Body of pancreas (tissue), 4 donors: ENCODE data around the gene CDK5RAP1. TPM values are rescaled to one million over a fixed set of nuclear protein-coding genes. Genes with fewer than 3 reads are reported as not detected.

Source experiments
- ATAC-seq: fragments of 150-250 bp; one replicate; pipeline ENCODE4 v1.9.1; 2016
- DNase-seq, 4 donors: peaks; one replicate each; pipeline ENCODE4 v3.0.0-alpha.2; 2019
- H3K27ac ChIP-seq, 4 donors: fragments of 200-600 bp; sonication (generic); 1 replicate in 3 of 4; 2 replicates in 1 of 4; pipeline versions ENCODE4 v1.5.1 to v1.6.1; 2016 to 2019; ENCODE audit warnings: mild to moderate bottlenecking in 1 of 4, mixed read lengths in 1 of 4, moderate library complexity in 1 of 4
- H3K27me3 ChIP-seq, 2 donors: fragments of 200-600 bp; sonication (generic); one replicate each; pipeline ENCODE4 v1.6.0; 2016; ENCODE audit warnings: mild to moderate bottlenecking in 1 of 2
- H3K36me3 ChIP-seq, 2 donors: fragments of 200-600 bp; sonication (generic); replicated peaks in 1 of 2; 2 replicates each; pipeline ENCODE4 v1.5.1; 2016; ENCODE audit warnings: low read depth in 2 of 2; ENCODE audit not compliant: insufficient read depth in 1 of 2
- H3K4me1 ChIP-seq: fragments of 200-600 bp; sonication (generic); one replicate; pipeline ENCODE4 v1.6.0; 2016
- H3K4me3 ChIP-seq, 2 donors: fragments of 200-600 bp; sonication (generic); 1 replicate in 1 of 2; 2 replicates in 1 of 2; pipeline ENCODE4 v1.5.1; 2016 to 2019
- H3K9me3 ChIP-seq, 3 donors: fragments of 200-600 bp; sonication (generic); 1 replicate in 2 of 3; 2 replicates in 1 of 3; pipeline ENCODE4 v1.5.1; 2016
- POLR2A ChIP-seq, 3 donors: fragments of 450-650 bp; IDR thresholded peaks; one replicate each; pipeline ENCODE4 v1.6.1; 2016; ENCODE audit warnings: antibody characterized with exemption in 3 of 3, mild to moderate bottlenecking in 2 of 3
- WGBS, 2 donors: methylation state at CpG; one replicate each; pipeline ENCODE4 v1.1.5; 2017; 5-methylcytosine and 5-hydroxymethylcytosine counted together
- intact Hi-C: fragments of 100-400 bp; cut with DNase I; formaldehyde crosslinking; loops from one replicate; pipeline ENCODE4 v1.15.1; 2023
- total RNA-seq, 2 donors: library from RNA; depleted of rRNA; stranded (reverse); fragments of >200 nt; gene quantifications; one replicate each; pipeline ENCODE4 v1.1.0, GENCODE V29; 2016
- TF ChIP-seq, protein P1 (sequence below), 7 experiments: fragments of 450-650 bp in 4 of 7; fragments of 200-600 bp in 3 of 7; sonication (generic) in 3 of 7; IDR thresholded peaks; one replicate each; pipeline ENCODE4 v1.5.1; 2016 to 2019; ENCODE audit warnings: antibody characterized with exemption in 7 of 7

The CDK5RAP1 gene
- total RNA-seq, 2 donors from 2014 or later = 8.8 to 27.0 TPM

DNA sequence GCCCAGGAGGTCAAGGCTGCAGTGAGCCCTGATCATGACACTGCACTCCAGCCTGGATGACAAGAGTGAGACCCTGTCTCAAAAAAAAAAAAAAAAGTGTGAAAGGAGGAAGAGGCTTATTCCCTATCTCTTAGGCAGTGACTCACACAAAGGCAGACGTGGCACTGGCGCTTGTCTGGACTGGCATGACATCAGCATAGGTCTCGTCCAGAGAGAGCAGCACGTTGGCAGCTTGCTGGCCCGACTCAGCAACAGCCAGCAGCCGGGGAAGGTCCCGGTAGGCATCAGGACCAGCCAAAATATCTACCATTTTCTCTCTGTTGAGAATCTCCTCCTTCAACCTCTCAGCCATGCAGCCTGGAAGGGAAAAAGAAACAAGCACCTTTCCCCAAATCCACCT, 14.1 kb downstream of the CDK5RAP1 start:
- TF ChIP-seq, protein P1, sequence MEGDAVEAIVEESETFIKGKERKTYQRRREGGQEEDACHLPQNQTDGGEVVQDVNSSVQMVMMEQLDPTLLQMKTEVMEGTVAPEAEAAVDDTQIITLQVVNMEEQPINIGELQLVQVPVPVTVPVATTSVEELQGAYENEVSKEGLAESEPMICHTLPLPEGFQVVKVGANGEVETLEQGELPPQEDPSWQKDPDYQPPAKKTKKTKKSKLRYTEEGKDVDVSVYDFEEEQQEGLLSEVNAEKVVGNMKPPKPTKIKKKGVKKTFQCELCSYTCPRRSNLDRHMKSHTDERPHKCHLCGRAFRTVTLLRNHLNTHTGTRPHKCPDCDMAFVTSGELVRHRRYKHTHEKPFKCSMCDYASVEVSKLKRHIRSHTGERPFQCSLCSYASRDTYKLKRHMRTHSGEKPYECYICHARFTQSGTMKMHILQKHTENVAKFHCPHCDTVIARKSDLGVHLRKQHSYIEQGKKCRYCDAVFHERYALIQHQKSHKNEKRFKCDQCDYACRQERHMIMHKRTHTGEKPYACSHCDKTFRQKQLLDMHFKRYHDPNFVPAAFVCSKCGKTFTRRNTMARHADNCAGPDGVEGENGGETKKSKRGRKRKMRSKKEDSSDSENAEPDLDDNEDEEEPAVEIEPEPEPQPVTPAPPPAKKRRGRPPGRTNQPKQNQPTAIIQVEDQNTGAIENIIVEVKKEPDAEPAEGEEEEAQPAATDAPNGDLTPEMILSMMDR (IDR thresholded peaks at IDR 0.05) = no peak
- TF ChIP-seq POLR2A (IDR thresholded peaks at IDR 0.05) = no peak
- no peaks in the 10 kb centered on the region for H3K27me3 ChIP-seq
- peaks cover 0 to 15% of the 10 kb centered on the region in 2 donors for H3K36me3 ChIP-seq
- H3K27ac ChIP-seq = no peak overlapping the region
- no peaks in the 10 kb centered on the region for H3K4me1 ChIP-seq
- ATAC-seq = no peak
- DNase-seq = no peak
- intact Hi-C loops = no loop called here
- WGBS, 2 donors = 74 to 93% methylated on average over 7 of the region's 7 CpGs
- no peak overlapping the region for H3K4me3 ChIP-seq
- no peaks in the 10 kb centered on the region for H3K9me3 ChIP-seq

DNA sequence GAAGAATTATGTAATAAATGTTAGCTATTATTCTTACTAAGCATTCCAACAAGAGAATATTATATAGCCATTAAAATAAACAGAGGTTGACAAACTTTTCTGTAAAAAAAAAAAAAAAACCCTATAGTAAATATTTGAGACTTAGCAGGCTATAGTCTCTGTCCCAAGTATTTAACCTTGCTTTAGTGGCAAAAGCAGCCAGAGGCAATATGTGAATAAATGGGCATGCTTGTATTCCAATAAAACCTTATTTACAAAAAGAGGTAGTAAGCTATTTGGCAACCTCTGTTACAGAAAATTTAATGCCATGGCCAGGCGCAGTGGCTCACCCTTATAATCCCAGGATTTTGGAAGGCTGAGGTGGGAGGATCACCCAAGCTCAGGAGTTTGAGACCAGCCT, 14.6 kb downstream of the CDK5RAP1 start:
- TF ChIP-seq POLR2A (IDR thresholded peaks at IDR 0.05) = no peak
- TF ChIP-seq, protein P1 (IDR thresholded peaks at IDR 0.05) = no peak
- H3K9me3 ChIP-seq = no peaks in the 10 kb centered on the region
- DNase-seq (no peak), ATAC-seq (no peak)
- intact Hi-C loops = no loop called here
- 100% methylated on average over 1 of the region's 1 CpG for WGBS, 2 donors
- H3K36me3 ChIP-seq = peaks cover 0 to 18% of the 10 kb centered on the region in 2 donors
- no peaks in the 10 kb centered on the region for H3K4me1 ChIP-seq
- H3K4me3 ChIP-seq = no peak overlapping the region
- H3K27ac ChIP-seq = no peak overlapping the region
- H3K27me3 ChIP-seq = no peaks in the 10 kb centered on the region

DNA sequence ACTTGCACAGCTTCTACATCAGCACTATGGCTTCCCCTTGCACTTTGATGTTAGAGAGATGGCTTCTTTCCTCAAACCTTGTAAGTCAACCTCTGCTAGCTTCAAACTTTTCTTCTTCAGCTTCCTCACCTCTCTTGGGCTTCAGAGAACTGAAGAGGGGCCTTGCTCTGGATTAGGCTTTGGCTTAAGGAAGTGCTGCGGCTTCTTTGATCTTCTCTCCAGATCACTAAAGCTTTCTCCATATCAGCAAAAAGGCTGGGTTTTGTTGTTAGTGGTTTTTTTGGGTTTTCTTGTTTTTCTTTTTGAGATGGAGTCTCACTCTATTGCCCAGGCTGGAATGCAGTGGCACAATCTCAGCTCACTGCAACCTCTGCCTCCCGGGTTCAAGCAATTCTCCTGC, 24.0 kb downstream of the CDK5RAP1 start:
- intact Hi-C loops = no loop called here
- WGBS, 2 donors = 97 to 100% methylated on average over 2 of the region's 2 CpGs
- Histone ChIP-seq H3K27me3 (no peaks in the 10 kb centered on the region), H3K9me3 (no peaks in the 10 kb centered on the region), H3K4me3 (no peak overlapping the region), H3K36me3 (peaks cover 0 to 15% of the 10 kb centered on the region in 2 donors), H3K4me1 (no peaks in the 10 kb centered on the region), H3K27ac (no peak overlapping the region)
- ATAC-seq = no peak
- no peak for TF ChIP-seq POLR2A (IDR thresholded peaks at IDR 0.05)
- TF ChIP-seq, protein P1 (IDR thresholded peaks at IDR 0.05) = no peak
- no peak for DNase-seq

DNA sequence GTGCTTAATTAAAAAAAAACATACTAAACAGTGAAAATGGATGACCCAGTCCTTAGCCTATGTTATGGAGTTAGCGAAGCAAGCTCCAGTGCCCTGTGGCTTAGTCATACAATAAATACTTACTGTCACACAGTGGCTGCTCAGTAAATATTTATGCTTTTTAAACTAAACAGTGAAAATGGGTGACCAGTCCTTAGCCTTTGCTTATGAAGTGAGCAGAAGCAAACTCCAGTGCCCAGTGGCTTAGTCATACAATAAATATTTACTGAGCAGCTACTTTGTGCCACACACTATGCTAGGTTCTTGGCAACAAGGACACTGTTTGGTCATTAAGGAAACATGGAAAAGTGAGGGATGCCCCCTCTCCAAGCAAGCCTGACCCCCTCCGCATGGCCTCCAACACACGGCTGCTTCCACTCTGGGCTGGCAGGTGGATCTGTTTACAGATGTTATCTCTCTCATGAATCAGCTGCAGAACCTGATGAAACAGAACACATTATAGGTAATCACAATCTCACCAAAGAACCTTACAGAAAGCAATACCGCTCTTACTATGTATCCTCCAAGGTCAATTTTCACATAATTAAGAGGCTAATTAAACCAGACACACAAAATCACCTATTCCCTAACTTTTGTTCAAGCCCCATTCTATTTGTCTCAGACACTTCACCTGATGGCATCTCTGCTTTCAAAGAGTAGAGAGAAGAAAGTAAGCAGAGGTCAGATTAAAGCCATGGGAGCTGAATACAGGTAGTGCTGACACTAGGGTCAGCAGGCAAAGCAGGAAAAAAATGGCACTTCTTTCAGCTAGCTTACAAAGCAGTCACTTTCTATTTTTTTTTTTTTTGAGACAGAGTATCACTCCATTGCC, 27.3 kb downstream of the CDK5RAP1 start:
- Histone ChIP-seq H3K36me3 (peaks cover 0 to 9% of the 10 kb centered on the region in 2 donors), H3K27ac (no peak overlapping the region), H3K4me3 (no peak overlapping the region), H3K27me3 (no peaks in the 10 kb centered on the region), H3K4me1 (no peaks in the 10 kb centered on the region), H3K9me3 (no peaks in the 10 kb centered on the region)
- WGBS, 2 donors = 89 to 95% methylated on average over 4 of the region's 4 CpGs
- intact Hi-C loops = no loop called here
- TF ChIP-seq, protein P1 (IDR thresholded peaks at IDR 0.05) = no peak
- TF ChIP-seq POLR2A (IDR thresholded peaks at IDR 0.05) = no peak
- ATAC-seq (peak; percentile 30), DNase-seq (peak in 3 of 4 donors; percentile 16 to 45 (median 43))
